Measurements from ENCODE around the gene GOLGA6L7.
"Not testable (repeated sequence)": the region's sequence is repeated elsewhere in the genome, so short reads cannot be mapped to it uniquely, and the experiment has no call there.

- TF ChIP-seq CTCF (IDR thresholded peaks at IDR 0.05; ENCODE audit: low read depth, low read length); MYC (IDR thresholded peaks at IDR 0.05; ENCODE audit: low read depth, low read length); POLR2A (IDR thresholded peaks at IDR 0.05; ENCODE audit: extremely low read depth, insufficient read length): not testable (repeated sequence)
Observed at GRCh38 chr15:28861589-28862293, 13.3 kb upstream of the GOLGA6L7 start.
